ENCODE measurements around the gene FNDC3B.

Gene FNDC3B

GRCh38 chr3:172280406-172281051 lies 241.2 kb downstream of the FNDC3B start:
- H3K9me3 ChIP-seq (ENCODE audit: insufficient read depth, low read length): no peaks in the 10 kb centered on the region

GRCh38 chr3:172281884-172282283 lies 242.5 kb downstream of the FNDC3B start:
- no peak overlapping the region for H2AFZ ChIP-seq (ENCODE audit: low read depth, low read length, severe bottlenecking)
- TF ChIP-seq CTCF (IDR thresholded peaks at IDR 0.05; ENCODE audit: insufficient read depth, low read length, poor library complexity, severe bottlenecking) (no peak), EZH2phosphoT487 (conservative IDR thresholded peaks at IDR 0.05; ENCODE audit: low read length) (no peak)
- H3K9me2 ChIP-seq (replicated peaks; ENCODE audit: insufficient read depth, low read length): no peaks in the 10 kb centered on the region
- H3K9ac ChIP-seq (ENCODE audit: low read length): no peak overlapping the region
- H3K4me2 ChIP-seq (ENCODE audit: low read depth, low read length, poor library complexity, severe bottlenecking): no peak overlapping the region
- no peaks in the 10 kb centered on the region for H3K27me3 ChIP-seq (ENCODE audit: low read length)
- no peaks in the 10 kb centered on the region for H3F3A ChIP-seq (ENCODE audit: insufficient read depth)
- no peaks in the 10 kb centered on the region for H3K9me3 ChIP-seq (ENCODE audit: insufficient read depth, low read length)
- no peaks in the 10 kb centered on the region for H4K20me1 ChIP-seq (ENCODE audit: low read depth, low read length)
- H3K4me3 ChIP-seq (ENCODE audit: insufficient read depth, low read length, poor library complexity, severe bottlenecking): no peak overlapping the region
- H3K27ac ChIP-seq (ENCODE audit: low read depth, low read length): no peak overlapping the region
- H3K36me3 ChIP-seq (ENCODE audit: low read length): no peaks in the 10 kb centered on the region
- H3K79me2 ChIP-seq (ENCODE audit: insufficient read depth, low read length): no peaks in the 10 kb centered on the region

More at GRCh38 chr3:172280406-172281051, 241.2 kb downstream of the FNDC3B start:
- no peak overlapping the region for H3K9ac ChIP-seq (ENCODE audit: low read length)
- no peak overlapping the region for H3K27ac ChIP-seq (ENCODE audit: low read depth, low read length)
- H3K27me3 ChIP-seq (ENCODE audit: low read length): no peaks in the 10 kb centered on the region
- H3K36me3 ChIP-seq (ENCODE audit: low read length): no peaks in the 10 kb centered on the region
- no peak for TF ChIP-seq EZH2phosphoT487 (conservative IDR thresholded peaks at IDR 0.05; ENCODE audit: low read length)
- no peak for TF ChIP-seq CTCF (IDR thresholded peaks at IDR 0.05; ENCODE audit: insufficient read depth, low read length, poor library complexity, severe bottlenecking)
- H3K4me3 ChIP-seq (ENCODE audit: insufficient read depth, low read length, poor library complexity, severe bottlenecking): no peak overlapping the region
- H3F3A ChIP-seq (ENCODE audit: insufficient read depth): no peaks in the 10 kb centered on the region
- no peak overlapping the region for H2AFZ ChIP-seq (ENCODE audit: low read depth, low read length, severe bottlenecking)
- no peak overlapping the region for H3K4me2 ChIP-seq (ENCODE audit: low read depth, low read length, poor library complexity, severe bottlenecking)
- no peaks in the 10 kb centered on the region for H3K79me2 ChIP-seq (ENCODE audit: insufficient read depth, low read length)
- H4K20me1 ChIP-seq (ENCODE audit: low read depth, low read length): no peaks in the 10 kb centered on the region
- H3K9me2 ChIP-seq (replicated peaks; ENCODE audit: insufficient read depth, low read length): no peaks in the 10 kb centered on the region

- H3K27ac ChIP-seq (ENCODE audit: low read depth, low read length): no peak overlapping the region
- H3K4me2 ChIP-seq (ENCODE audit: low read depth, low read length, poor library complexity, severe bottlenecking): no peak overlapping the region
- H3F3A ChIP-seq (ENCODE audit: insufficient read depth): no peaks in the 10 kb centered on the region
- no peaks in the 10 kb centered on the region for H3K79me2 ChIP-seq (ENCODE audit: insufficient read depth, low read length)
- H3K27me3 ChIP-seq (ENCODE audit: low read length): no peaks in the 10 kb centered on the region
- H3K9me2 ChIP-seq (replicated peaks; ENCODE audit: insufficient read depth, low read length): no peaks in the 10 kb centered on the region
- TF ChIP-seq EZH2phosphoT487 (conservative IDR thresholded peaks at IDR 0.05; ENCODE audit: low read length): no peak
- no peak for TF ChIP-seq CTCF (IDR thresholded peaks at IDR 0.05; ENCODE audit: insufficient read depth, low read length, poor library complexity, severe bottlenecking)
- no peak overlapping the region for H2AFZ ChIP-seq (ENCODE audit: low read depth, low read length, severe bottlenecking)
- H3K36me3 ChIP-seq (ENCODE audit: low read length): no peaks in the 10 kb centered on the region
- H4K20me1 ChIP-seq (ENCODE audit: low read depth, low read length): no peaks in the 10 kb centered on the region
- H3K4me3 ChIP-seq (ENCODE audit: insufficient read depth, low read length, poor library complexity, severe bottlenecking): no peak overlapping the region
- no peak overlapping the region for H3K9ac ChIP-seq (ENCODE audit: low read length)
- H3K9me3 ChIP-seq (ENCODE audit: insufficient read depth, low read length): no peaks in the 10 kb centered on the region
These were observed 243.5 kb downstream of the FNDC3B start for GRCh38 chr3:172282850-172283249.

Measured in SU-DHL-6 (cell line).